Measurements from ENCODE around the gene EXOSC10. TPM values are rescaled to one million over a fixed set of nuclear protein-coding genes. Genes with fewer than 3 reads are reported as not detected.

The EXOSC10 gene
- 10 to 100 TPM; 42.9 to 53.2 TPM for total RNA-seq
- 100 to 1,000 TPM in 5 of 6 donors, 10 to 100 TPM in 1; 97.4 to 116 (median 107) TPM for polyA plus RNA-seq (ENCODE audit: insufficient read length in 6 of 6)
- long read RNA-seq, donor 1, partial matches to known transcripts: 53 of 57 reads
- long read RNA-seq, donor 1, other reads (novel, unspliced or antisense): 0 of 57 reads
- long read RNA-seq, donor 2, partial matches to known transcripts: 37 of 41 reads
- long read RNA-seq, donor 2, other reads (novel, unspliced or antisense): 0 of 41 reads
- long read RNA-seq, donor 3, partial matches to known transcripts: 31 of 35 reads
- long read RNA-seq, donor 3, other reads (novel, unspliced or antisense): 0 of 35 reads
- long read RNA-seq, donor 4, partial matches to known transcripts: 3 of 5 reads
- long read RNA-seq, donor 4, other reads (novel, unspliced or antisense): 1 of 5 reads
- long read RNA-seq, donor 5, partial matches to known transcripts: 40 of 45 reads
- long read RNA-seq, donor 5, other reads (novel, unspliced or antisense): 0 of 45 reads
- long read RNA-seq, donor 6, transcript EXOSC10-202 (25 exons, 2,808 nt): major isoform, 5 of 29 reads
- long read RNA-seq, donor 6, partial matches to known transcripts: 22 of 29 reads
- long read RNA-seq, donor 6, other reads (novel, unspliced or antisense): 0 of 29 reads
- long read RNA-seq, donor 7, transcript EXOSC10-202 (25 exons, 2,808 nt): major isoform, 5 of 11 reads
- long read RNA-seq, donor 7, partial matches to known transcripts: 5 of 11 reads
- long read RNA-seq, donor 7, other reads (novel, unspliced or antisense): 0 of 11 reads
- long read RNA-seq, donor 8, transcript EXOSC10-202 (25 exons, 2,808 nt): major isoform, 8 of 16 reads
- long read RNA-seq, donor 8, partial matches to known transcripts: 8 of 16 reads
- long read RNA-seq, donor 8, other reads (novel, unspliced or antisense): 0 of 16 reads
- long read RNA-seq, donor 9: 0 reads
- long read RNA-seq, donor 10, transcript EXOSC10-202 (25 exons, 2,808 nt): major isoform, 11 of 17 reads
- long read RNA-seq, donor 10, partial matches to known transcripts: 4 of 17 reads
- long read RNA-seq, donor 10, other reads (novel, unspliced or antisense): 2 of 17 reads
- long read RNA-seq, donor 11, partial matches to known transcripts: 41 of 45 reads
- long read RNA-seq, donor 11, other reads (novel, unspliced or antisense): 0 of 45 reads
- long read RNA-seq, donor 12, partial matches to known transcripts: 14 of 19 reads
- long read RNA-seq, donor 12, other reads (novel, unspliced or antisense): 0 of 19 reads

GRCh38 chr1:11099310-11100148 is at the start of gene EXOSC10:
Gene EXOSC10 (minus strand): TSS chr1:11099869. CDS start chr1:11099831, 38 bp downstream.
- Histone ChIP-seq H3K9me3 (no peaks in the 10 kb centered on the region), H3K27me3 (no peaks in the 10 kb centered on the region), H3K4me3 (peak within 1 kb of the TSS; percentile 69 to 100), H3K27ac (peak within 1 kb of the TSS; percentile 79 to 81), H3K4me1 (peaks cover 9 to 19% of the 10 kb centered on the region in 2 donors), H3K36me3 (peaks cover 0 to 35% of the 10 kb centered on the region in 2 donors)
- DNase-seq (peak; percentile 89 to 99 (median 94)), ATAC-seq (peak; percentile 98)
- TF ChIP-seq CTCF (IDR thresholded peaks at IDR 0.05): no peak
- intact Hi-C loops (cut with DNase I): no loop called here

GRCh38 chr1:11147197-11147770 is 47.6 kb upstream of the EXOSC10 start:
- no peak for TF ChIP-seq CTCF (IDR thresholded peaks at IDR 0.05)
- no peak for ATAC-seq
- Histone ChIP-seq H3K27me3 (no peaks in the 10 kb centered on the region), H3K9me3 (no peaks in the 10 kb centered on the region), H3K4me3 (no peak overlapping the region), H3K27ac (no peak overlapping the region), H3K36me3 (peaks cover 0 to 88% of the 10 kb centered on the region in 2 donors), H3K4me1 (peaks cover 17 to 18% of the 10 kb centered on the region in 2 donors)
- intact Hi-C loops (cut with DNase I): no loop called here
- DNase-seq: no peak

GRCh38 chr1:11145741-11146140 is 46.1 kb upstream of the EXOSC10 start:
- Histone ChIP-seq H3K27ac (no peak overlapping the region), H3K4me1 (peaks cover 4 to 7% of the 10 kb centered on the region in 2 donors), H3K9me3 (no peaks in the 10 kb centered on the region), H3K4me3 (no peak overlapping the region), H3K36me3 (peaks cover 0 to 92% of the 10 kb centered on the region in 2 donors), H3K27me3 (no peaks in the 10 kb centered on the region)
- intact Hi-C loops (cut with DNase I): no loop called here
- ATAC-seq (no peak), DNase-seq (no peak)
- TF ChIP-seq CTCF (IDR thresholded peaks at IDR 0.05): no peak

GRCh38 chr1:11144570-11145256 is 45.0 kb upstream of the EXOSC10 start:
- peaks cover 4 to 7% of the 10 kb centered on the region in 2 donors for H3K4me1 ChIP-seq
- no peak for DNase-seq
- no peaks in the 10 kb centered on the region for H3K27me3 ChIP-seq
- H3K4me3 ChIP-seq: no peak overlapping the region
- TF ChIP-seq CTCF (IDR thresholded peaks at IDR 0.05): no peak
- intact Hi-C loops (cut with DNase I): no loop called here
- no peaks in the 10 kb centered on the region for H3K9me3 ChIP-seq
- no peak overlapping the region for H3K27ac ChIP-seq
- peaks cover 0 to 96% of the 10 kb centered on the region in 2 donors for H3K36me3 ChIP-seq
- ATAC-seq: no peak
